Measurements from ENCODE around the gene GIPC3.

The GIPC3 gene

GRCh38 chr19:3585301-3586126, at the start of gene GIPC3:
GIPC3 (plus strand) TSS chr19:3585478; CDS start chr19:3585598, 120 bp downstream.
- DNase-seq, result no peak

GRCh38 chr19:3535563-3535965, 49.7 kb upstream of the GIPC3 start:
- DNase-seq, result no peak

GRCh38 chr19:3535981-3536380, 49.3 kb upstream of the GIPC3 start:
- no peak for DNase-seq

- no peak for DNase-seq
Measured at GRCh38 chr19:3536429-3537100, 48.7 kb upstream of the GIPC3 start.

- no peak for DNase-seq
Measured at GRCh38 chr19:3537101-3537437, 48.2 kb upstream of the GIPC3 start.

GRCh38 chr19:3537438-3538240, 47.6 kb upstream of the GIPC3 start:
- DNase-seq, result no peak

GRCh38 chr19:3538258-3538929, 46.9 kb upstream of the GIPC3 start:
- no peak for DNase-seq

- no peak for DNase-seq
Measured at GRCh38 chr19:3538965-3539755, 46.1 kb upstream of the GIPC3 start, which contains the start of gene TEKTIP1. TEKTIP1 (plus strand) TSS chr19:3539174; CDS start chr19:3539178, 4 bp downstream.

GRCh38 chr19:3539756-3540118, 45.5 kb upstream of the GIPC3 start:
- DNase-seq, result no peak

GRCh38 chr19:3543150-3544057, 41.9 kb upstream of the GIPC3 start:
- DNase-seq, result no peak

GRCh38 chr19:3544058-3544376, 41.3 kb upstream of the GIPC3 start:
- DNase-seq, result no peak

- peak; percentile 63 for DNase-seq
Measured at GRCh38 chr19:3544742-3545668, 40.3 kb upstream of the GIPC3 start.

- no peak for DNase-seq
Measured at GRCh38 chr19:3545669-3546034, 39.6 kb upstream of the GIPC3 start.

- no peak for DNase-seq
Measured at GRCh38 chr19:3546119-3546518, 39.2 kb upstream of the GIPC3 start.

- DNase-seq, result peak; percentile 39
Measured at GRCh38 chr19:3547301-3547731, 38.0 kb upstream of the GIPC3 start.

GRCh38 chr19:3547767-3548282, 37.5 kb upstream of the GIPC3 start:
- no peak for DNase-seq

GRCh38 chr19:3548606-3549005, 36.7 kb upstream of the GIPC3 start:
- no peak for DNase-seq

- no peak for DNase-seq
Measured at GRCh38 chr19:3549816-3550215, 35.5 kb upstream of the GIPC3 start.

- DNase-seq, result no peak
Measured at GRCh38 chr19:3550947-3551791, 34.1 kb upstream of the GIPC3 start.
